Activated effector memory CD4-positive, alpha-beta T cell treated with anti-CD3 and anti-CD28 coated beads, Interleukin-2, amount 50 U/mL, for 16 hours (primary cell): ENCODE measurements around the gene CALML6.
"Not testable (repeated sequence)": the region's sequence is repeated elsewhere in the genome, so short reads cannot be mapped to it uniquely, and the experiment has no call there.

Experiments used
- DNase-seq: peaks from one replicate; pipeline ENCODE4 v3.0.0-alpha.2; 2020

CALML6 gene, protein sequence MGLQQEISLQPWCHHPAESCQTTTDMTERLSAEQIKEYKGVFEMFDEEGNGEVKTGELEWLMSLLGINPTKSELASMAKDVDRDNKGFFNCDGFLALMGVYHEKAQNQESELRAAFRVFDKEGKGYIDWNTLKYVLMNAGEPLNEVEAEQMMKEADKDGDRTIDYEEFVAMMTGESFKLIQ

DNA sequence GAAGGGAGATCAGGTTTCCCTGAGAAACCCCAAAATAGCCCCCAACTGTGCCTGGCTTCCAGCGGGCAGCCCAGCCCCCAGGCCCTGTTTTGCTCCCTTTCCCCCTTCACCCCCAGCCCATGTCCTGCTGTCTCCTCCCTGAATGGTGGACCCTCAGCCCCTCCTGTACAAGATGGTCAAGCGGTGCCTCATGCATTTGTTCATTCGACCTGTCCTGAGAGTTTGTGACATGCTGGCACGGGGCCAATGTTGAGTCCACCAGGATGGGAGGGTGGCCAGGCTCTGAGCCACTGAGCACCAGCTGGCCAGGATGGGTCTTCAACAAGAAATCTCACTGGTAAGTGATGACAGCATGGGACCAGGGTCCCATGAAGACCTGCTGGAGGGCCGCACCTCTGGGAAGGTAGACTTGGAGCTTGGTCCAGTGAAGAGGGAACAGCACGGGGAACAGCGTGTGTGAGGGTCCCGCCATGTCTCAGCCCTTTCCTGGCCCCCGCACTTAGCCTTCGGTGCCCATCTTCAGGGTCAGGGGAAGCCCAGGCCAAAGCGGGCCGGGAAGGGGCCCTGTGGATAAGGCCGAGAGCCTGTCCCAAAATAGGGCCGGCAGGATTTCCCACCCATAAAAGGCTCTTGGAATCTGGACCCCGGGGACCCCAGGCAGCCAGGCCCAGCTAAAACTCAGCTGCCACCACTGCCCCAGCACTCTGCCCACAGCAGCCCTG lies at the start of gene CALML6:
Gene CALML6 (plus strand): TSS at position 290 of the 722 bp plus-strand sequence. CDS start 21 bp downstream, at position 311.
- DNase-seq, result no peak

DNA sequence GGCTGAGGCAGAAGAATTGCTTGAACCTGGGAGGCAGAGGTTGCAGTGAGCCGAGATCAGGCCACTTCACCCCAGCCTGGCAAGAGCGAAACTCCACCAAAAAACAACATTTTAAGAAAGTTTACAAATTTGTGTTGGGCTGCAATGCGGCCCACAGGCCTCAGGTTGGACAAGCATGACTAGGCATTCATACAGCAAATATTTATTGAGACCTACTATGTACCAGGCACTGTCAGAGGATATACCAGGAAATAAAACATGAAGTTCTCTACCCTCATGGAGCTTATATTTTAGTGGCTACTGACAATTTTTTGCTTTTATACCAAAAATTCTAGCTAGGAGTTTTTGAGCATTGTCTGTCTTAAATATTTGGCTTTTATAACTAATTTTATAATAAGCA lies 47.9 kb upstream of the CALML6 start:
- DNase-seq, result no peak

DNA sequence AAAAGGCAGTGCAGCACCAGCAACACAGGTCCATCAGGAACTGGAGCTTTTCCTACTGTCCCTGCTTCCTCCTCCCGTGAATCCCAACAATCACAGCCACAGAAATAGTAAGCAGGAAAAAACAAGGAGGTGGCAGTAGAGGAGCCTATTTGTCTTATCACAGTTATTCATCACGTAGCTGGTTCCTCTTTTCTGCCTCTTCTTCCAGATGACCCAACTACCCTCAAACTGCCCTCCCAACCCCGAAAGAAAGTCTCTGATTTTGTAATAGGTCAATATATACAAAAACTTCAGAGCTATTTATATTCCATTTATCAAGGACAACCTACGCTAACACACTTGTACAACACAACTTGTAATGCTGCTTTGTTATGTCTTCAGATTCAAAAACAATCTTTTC lies 45.6 kb upstream of the CALML6 start:
- DNase-seq, result no peak

DNA sequence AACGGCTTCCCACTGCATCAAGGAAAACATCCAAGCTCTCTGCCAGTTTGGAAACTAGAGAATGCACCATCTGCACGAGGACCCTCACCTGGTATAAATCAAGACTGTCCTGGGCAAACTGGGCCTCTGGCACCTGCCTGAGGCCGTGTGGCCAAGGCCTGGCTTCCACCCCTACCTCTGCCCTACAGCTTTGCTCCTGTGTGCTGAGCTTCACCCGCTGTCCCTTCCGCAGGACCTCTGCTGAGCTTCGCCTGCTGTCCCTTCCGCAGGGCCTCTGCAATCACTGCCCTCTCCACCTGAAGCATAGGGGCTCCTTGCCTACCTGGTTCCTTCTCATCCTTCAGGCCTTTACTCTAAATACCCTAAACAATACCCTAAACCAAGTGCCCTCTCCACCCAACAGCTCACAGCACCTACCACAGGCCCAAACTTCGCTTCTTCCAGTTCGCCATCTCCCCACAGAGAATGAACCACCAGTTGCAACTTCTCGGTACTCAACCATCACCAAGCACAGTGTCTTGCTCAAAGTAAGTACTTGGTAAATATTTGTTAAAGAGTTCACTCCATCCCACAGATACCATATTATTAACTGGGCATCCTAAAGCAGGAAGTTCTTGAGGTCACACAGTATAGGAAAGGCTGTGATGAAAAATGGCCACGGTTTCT lies 42.6 kb upstream of the CALML6 start:
- no peak for DNase-seq

DNA sequence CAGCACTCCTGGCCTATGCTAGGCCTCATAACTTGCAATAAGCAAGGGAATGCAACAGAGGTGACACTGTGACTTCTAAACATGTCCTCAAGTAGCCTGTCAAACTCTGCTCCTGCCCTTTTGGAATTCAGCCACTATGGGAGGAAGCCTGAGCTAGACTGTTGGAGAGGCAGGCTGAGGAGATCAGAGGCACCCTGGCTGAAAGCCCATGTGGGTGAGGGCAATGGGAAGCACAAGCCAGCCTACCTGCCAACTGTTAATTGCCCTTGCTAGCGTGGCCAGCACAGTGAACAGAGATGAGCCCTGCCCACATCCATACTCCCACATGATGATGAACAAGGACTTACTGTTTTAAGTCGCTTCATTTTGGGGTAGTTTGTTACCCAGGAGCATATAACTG lies 41.9 kb upstream of the CALML6 start:
- DNase-seq, result no peak

DNA sequence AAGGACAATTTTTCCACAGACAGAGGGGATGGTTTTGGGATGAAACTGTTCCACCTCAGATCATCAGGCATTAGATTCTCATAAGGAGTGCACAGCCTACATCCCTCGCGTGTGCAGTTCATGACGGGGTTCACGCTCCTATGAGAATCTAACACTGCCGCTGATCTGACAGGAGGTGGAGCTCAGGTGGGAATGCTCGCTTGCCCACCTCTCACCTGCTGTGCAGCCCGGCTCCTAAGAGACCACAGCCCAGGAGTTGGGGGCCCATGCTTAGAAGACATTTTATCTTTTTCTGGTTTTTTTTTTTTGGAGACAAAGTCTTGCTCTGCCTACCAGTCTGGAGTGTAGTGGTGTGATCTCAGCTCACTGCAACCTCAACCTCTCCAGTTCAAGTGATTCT lies 40.2 kb upstream of the CALML6 start:
- DNase-seq, result no peak

DNA sequence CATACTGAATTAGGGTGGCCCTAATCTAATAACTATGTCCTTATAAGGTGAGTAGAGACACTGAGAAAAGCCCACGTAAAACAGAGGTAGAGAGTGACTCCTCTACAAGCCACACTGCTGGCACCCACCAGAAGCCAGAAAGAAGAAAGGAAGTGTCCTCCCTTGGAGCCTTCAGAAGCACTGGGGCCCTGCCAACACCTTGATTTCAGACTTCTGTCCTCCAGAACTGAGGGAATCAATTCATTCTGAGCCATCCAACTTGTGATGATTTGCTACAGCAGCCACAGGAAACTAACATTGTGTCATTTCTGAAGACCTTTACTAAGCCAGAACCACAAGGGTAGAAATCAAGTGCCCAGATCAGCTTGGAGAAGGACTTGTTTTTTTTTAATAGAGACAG lies 39.1 kb upstream of the CALML6 start:
- no peak for DNase-seq

DNA sequence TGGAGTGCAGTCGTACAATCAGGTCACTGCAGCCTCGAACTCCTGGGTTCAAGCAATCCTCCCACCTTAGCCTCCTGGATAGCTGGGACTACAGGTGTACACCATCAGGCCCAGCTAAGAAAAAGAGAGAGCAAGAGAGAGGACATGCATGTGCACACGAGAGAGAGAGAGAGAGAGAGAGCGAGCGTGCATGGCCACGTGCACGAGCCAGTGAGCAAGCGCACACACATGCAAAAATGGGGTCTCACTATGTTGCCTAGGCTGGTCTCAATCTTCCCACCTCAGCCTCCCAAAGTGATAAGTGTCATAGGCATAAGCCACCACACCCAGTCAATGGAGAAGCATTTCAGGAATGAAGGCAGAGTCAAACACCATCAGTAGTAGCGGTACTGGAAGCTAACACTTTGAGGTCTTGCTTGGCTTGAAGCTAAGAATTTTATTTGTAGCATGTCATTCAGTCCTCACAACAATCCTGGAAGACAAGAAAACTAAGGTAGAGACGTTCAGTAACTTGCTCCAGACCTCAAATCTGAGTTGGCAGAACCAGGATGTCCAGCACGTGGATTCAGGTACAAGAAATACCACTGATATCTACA lies 38.6 kb upstream of the CALML6 start:
- DNase-seq, result no peak

DNA sequence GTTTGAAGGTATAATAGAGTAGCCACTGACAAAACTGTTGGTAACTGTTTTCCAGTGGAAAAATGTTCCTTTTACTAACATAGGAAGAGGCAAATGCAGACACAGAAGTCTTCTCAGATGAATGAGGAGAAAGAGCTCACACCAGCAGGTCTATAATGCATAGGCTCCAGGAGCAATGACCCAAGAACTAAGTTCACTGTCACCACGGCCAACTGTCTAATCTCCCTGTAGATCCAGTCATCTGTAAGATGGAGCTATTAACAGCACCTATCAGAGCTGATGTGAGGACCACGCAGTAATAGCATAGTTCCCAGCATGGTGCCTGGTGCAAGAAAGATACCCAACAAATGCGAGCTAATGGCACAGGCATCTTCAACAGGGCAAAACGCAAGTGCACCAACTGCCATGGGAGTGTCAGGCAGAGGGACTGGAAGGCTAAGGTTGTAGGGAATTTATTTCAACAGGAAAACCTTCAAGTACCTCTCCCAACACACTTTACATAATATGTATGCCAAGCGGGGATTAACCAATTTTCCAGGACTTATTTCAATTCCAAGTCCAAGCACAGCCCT lies 37.1 kb upstream of the CALML6 start:
- DNase-seq, result no peak

DNA sequence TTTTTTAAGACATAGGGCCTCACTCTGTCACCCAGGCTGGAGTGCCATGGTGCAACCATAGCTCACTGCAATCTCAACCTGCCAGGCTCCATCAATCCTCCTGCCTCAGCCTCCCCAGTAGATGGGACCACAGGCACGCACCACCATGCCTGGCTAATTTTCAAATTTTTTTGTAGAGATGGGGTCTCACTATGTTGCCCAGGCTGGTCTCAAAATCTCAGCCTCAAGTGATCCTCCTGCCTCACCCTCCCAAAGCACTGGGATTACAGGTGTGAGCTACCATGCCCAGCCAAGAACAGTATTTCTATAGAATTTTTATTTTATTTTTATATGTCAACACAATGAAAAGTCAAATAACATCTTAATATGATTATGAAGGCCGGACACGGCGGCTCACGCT lies 35.1 kb upstream of the CALML6 start:
- DNase-seq, result no peak

DNA sequence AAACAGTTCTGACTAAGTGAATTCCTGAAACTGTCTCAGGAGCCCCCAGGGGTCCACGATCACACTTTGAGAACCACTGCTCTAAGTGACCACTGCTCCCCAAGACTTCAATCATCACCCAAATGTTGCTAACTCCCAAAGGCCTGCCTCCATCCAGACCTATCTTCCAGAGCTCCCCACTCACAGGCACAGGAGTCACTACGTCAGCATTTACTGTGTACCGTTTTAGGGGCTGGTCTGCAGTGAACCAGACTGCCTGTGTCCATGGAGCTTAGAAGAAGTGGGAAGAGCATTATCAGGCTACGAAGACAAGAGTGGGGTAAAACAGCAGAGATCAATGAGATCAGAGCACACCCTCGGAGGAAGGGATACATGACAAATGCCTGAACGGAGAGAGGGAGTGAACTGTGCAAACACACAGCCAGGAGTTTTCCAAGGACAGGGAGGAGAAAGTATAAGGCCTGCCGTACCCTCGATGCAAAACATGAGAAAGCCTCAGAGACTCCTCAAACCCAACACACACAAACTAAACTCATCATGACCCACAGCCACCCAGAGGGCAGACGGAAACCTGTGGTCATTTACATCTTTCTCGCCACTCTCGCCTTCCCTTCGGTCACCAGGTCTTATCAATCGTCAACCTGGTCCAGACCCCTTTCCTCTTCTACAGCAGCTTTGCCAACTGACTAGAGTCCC lies 34.3 kb upstream of the CALML6 start:
- DNase-seq, result no peak

DNA sequence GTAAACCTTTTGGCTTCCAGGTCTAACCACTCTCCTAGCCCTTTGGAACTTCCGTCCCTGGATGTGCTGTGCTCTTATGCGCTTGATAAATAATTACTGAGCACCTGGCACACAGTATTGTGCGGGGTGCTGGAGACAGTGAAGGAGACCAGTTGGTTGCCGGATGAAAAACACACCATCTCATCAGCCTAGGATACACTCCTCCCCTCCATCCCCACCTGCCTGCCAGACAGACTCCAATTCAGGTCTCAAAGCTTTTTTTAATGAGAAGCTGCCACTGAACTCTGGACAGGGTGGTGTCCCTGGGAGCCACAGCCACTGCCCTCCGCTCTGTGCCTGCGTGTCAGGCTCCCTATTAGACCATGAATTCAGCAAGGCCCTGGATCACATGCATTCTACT lies 33.3 kb upstream of the CALML6 start:
- no peak for DNase-seq

DNA sequence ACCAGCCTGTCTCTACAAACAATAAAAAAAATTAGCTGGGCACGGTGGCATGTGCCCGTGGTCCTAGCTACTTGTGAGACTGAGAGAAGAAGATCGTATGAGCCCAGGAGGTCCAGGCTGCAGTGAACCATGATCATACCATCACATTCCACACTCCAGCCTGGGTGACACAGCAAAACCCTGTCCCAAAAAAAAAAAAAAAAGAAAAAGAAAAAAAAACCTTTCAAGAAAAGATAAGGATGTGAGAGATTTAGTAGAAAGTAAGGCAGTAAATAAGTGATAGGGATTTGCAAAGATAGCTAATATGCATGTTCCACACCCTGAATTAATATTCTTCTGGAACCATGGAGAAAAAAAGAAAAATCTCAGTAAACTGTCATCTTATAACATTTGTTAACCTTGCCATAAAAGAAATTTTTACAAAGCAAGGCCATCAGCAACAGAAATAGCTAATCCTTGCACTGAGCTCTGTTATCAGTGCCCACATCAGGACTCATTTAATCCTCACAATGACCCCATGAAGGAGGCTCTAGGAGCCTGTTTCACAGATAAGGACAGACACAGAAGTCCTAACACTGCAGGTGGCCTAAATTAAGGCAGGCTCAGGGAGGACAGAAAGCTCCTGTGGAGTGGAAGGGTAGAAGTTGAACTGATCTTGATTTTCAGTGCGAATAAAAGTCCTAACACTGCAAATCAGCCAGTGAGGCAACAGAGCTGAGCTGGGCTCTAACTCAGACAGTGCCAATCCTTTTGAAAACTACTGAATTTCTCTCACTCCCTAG lies 31.8 kb upstream of the CALML6 start:
- no peak for DNase-seq

DNA sequence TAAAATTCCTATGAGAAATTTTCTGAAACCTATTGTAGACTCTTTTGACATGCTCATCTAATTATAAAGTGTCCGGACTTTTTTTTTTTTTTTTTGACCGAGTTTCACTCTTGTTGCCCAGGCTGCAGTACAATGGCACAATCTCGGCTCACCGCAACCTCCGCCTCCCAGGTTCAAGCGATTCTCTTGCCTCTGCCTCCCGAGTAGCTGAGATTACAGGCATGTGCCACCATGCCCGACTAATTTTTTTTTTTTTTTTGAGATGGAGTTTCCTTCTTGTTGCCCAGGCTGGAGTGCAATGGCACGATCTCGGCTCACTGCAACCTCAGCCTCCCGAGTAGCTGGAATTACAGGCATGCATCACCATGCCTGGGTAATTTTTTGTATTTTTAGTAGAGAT lies 31.2 kb upstream of the CALML6 start:
- DNase-seq, result not testable (repeated sequence)

DNA sequence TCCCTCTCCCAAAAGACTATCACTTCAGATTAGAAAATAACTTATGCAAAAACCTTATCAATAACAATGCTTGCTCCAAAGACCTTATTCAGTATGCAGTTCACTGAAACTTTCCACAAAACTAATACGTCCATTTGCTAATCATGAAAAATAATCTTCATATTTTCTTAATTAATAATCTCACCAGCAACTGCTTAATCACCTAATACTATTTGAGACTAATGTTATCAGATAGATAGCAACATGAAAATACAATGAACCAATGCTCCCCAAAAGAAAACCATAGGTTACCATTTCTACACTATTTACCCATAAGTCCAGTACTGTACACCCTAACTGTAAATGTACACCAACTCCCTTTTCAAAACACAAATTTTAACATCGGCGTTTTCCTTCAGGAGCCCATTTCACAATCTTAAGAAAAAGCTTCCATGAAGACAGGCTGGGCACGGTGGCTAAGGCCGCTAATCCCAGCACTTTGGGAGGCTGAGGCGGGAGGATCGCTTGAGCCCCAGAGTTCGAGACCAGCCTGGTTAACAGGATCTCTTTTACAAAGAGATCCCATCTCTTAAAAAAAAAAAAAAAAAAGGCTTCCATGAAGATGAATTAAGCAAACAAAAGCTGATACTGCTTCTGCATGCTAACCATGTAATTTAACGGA lies 25.8 kb upstream of the CALML6 start:
- DNase-seq, result no peak

DNA sequence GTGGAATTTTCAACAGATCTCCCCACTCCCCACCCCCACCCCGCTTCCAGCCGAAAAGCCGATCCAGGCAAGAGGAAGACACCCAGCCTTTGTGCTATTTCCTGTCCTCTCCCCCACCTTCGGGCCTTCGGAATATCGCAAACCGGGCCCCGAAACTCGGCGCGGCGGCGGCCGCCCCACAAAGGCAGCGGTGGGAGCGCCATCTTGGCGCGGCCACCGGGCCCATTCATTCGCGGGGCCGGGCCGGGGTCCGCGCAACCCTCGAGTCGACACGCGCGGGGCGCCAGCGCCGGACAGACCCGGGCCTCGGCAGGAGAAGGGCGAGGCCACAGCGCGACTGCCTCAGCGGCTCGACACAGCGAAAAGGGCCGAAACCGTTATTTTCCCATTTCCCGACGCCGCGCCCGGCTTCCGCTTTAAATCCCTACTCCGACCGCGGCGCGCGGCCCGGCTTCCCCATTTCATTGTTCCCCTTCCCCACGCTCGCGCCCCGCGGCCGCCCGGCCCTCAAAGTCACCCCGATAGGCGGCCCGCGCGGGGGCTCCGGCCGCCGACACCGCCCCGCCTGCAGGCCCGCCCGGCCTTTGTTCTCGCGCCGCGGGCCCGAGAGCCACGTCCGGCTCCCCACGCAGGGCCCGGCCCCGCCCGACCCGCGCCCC lies 25.1 kb upstream of the CALML6 start:
- peak; percentile 81 for DNase-seq

DNA sequence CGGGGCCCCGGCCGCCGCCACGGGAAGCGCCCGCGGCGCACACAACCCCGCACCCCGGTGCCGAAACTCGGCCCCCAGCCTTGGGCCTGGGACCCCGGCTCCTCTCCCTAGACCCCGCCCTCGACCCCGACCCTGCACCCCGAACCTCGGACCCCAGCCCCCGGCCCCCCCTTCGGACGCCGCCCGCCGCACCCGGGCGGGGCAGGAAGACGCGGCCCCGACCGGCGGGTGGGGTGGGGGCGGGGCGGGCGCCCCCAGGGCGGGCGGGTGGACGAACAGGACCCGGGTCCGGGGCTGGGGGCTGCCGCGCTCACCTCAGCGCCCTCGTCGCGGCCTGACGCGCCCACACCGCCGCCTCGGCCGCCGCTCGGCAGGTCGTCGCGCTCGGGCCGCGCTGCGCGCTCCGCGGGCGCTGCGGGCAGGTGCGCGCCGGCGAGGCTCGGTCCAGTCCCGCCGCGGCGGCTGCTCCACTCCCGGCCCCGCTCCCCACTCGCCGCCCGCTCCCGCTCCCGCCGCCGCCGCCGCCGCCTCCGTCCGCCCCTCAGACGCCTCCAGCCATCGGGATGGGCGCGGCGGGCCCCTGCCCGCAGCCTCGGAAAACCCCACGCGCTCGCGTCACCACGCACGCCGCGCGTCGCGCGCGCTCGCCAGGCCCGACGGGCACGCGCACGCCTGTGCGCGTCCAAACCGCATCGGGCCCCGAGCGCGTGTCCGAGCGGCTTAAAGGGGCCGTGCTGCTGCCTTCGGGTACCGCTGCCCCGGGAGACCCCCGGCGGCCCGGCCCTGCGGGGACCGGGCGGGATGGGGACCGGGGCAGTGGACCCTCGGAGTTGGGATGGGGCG lies 24.3 kb upstream of the CALML6 start, which contains the start of gene GNB1:
Gene GNB1 (minus strand): TSS at position 582 of the 843 bp plus-strand sequence. CDS start 65,634 bp downstream, outside the sequence.
- peak; percentile 95 for DNase-seq

DNA sequence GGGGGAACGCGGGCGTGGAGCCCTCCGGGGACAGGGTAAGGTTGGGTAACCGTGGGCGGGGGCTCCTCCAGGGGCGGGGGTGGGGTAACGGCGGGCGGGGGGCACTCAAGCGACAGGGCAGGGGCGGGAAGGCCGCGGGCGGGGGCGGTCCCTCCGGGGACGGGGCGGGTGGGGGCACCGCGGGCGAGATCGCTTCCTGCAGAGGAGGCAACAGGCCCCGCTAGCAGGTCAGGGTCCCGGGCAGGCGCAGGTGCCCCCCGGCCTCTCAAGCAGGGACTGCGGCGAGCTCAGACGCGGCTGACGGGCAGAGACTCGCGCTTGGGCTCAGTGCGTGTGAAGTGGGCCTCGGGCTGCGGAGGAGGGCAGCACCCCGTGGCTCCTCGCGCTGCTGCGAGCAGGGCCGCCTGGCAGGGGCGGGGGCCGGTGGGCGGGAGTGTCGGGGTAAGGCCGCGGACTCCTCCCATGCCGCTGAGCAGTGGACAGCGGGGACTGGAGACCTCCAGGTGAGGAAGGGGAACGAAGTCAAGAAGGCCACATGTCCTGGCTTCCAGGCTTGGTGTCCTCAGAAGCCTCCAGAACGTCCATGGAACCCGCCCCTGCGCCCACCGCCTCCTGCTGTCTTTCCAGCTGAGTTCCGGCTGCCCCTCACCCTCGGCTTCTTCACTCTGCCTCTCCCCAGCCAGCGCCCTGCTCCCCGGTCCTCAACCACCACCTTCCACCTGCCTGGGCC lies 23.5 kb upstream of the CALML6 start:
- DNase-seq, result peak; percentile 91
